K562 (cell line): ENCODE results near the gene DNASE1L2. TPM values are rescaled to one million over a fixed set of nuclear protein-coding genes. Genes with fewer than 3 reads are reported as not detected.
A peak's percentile ranks its signal among the peaks of the same experiment; 100 is the strongest.

Experiments
- ARID1B ChIP-seq: fragments of 450-650 bp; IDR thresholded peaks from 2 replicates; pipeline ENCODE4 v1.6.1; 2016; ENCODE audit warnings: antibody characterized with exemption, mild to moderate bottlenecking, inconsistent platforms
- ARID4B ChIP-seq: sonication (generic); formaldehyde crosslinking; IDR thresholded peaks from 2 replicates; pipeline ENCODE4 v1.8.0; 2022; ENCODE audit warnings: mild to moderate bottlenecking, missing genetic modification reagents
- CC2D1A ChIP-seq: fragments of 450-650 bp; IDR thresholded peaks from 2 replicates; pipeline ENCODE4 v1.6.1; 2017; ENCODE audit warnings: mild to moderate bottlenecking
- CCNT2 ChIP-seq: IDR thresholded peaks from 2 replicates; pipeline ENCODE4 v1.6.1; 2011; ENCODE audit warnings: borderline replicate concordance, low read depth, mild to moderate bottlenecking, moderate library complexity, mixed read lengths, low read length; ENCODE audit not compliant: insufficient read length; ENCODE audit errors: extremely low read depth
- EGR1 ChIP-seq: fragments of 450-650 bp; conservative IDR thresholded peaks from 2 replicates; pipeline ENCODE4 v1.6.1; 2017; ENCODE audit warnings: mild to moderate bottlenecking
- EP400 ChIP-seq: fragments of 450-650 bp; IDR thresholded peaks from 2 replicates; pipeline ENCODE4 v1.6.1; 2017; ENCODE audit warnings: antibody characterized with exemption, mild to moderate bottlenecking, moderate library complexity
- LEF1 ChIP-seq: fragments of 450-650 bp; IDR thresholded peaks from 2 replicates; pipeline ENCODE4 v1.6.1; 2016; ENCODE audit warnings: mild to moderate bottlenecking
- MAX ChIP-seq: sonication (generic); formaldehyde crosslinking; IDR thresholded peaks from 2 replicates; pipeline ENCODE4 v1.9.0; 2022; ENCODE audit warnings: mild to moderate bottlenecking, missing genetic modification reagents
- MCM2 ChIP-seq: fragments of 450-650 bp; IDR thresholded peaks from 2 replicates; pipeline ENCODE4 v1.6.1; 2017; ENCODE audit warnings: low read depth, mild to moderate bottlenecking
- MEIS2 ChIP-seq: fragments of 450-650 bp; IDR thresholded peaks from 2 replicates; pipeline ENCODE4 v1.6.1; 2014; ENCODE audit warnings: mild to moderate bottlenecking; ENCODE audit not compliant: partially characterized antibody
- MTA3 ChIP-seq: fragments of 450-650 bp; formaldehyde crosslinking; IDR thresholded peaks from 2 replicates; pipeline ENCODE4 v1.6.1; 2017; ENCODE audit warnings: mild to moderate bottlenecking, borderline replicate concordance
- NCOR1 ChIP-seq: fragments of 450-650 bp; IDR thresholded peaks from 2 replicates; pipeline ENCODE4 v1.6.1; 2016; ENCODE audit warnings: mild to moderate bottlenecking, moderate library complexity
- NR2C2 ChIP-seq, 2 experiments: fragments of 200-800 bp in 1 of 2; sonication (Bioruptor generic) in 1 of 2; sonication (generic) in 1 of 2; formaldehyde crosslinking in 1 of 2; IDR thresholded peaks; 2 replicates each; pipeline versions ENCODE4 v1.6.1 to v1.8.0; 2016 to 2022; ENCODE audit warnings: mild to moderate bottlenecking in 1 of 2, missing compliant biosample characterization in 1 of 2, missing genetic modification characterization in 1 of 2, missing genetic modification reagents in 1 of 2
- SAFB2 ChIP-seq: fragments of 200-400 bp; formaldehyde crosslinking; IDR thresholded peaks from 2 replicates; pipeline ENCODE4 v1.6.1; 2018; ENCODE audit warnings: borderline replicate concordance, low read length, low read depth, moderate library complexity; ENCODE audit not compliant: severe bottlenecking
- SUPT5H ChIP-seq: fragments of 450-650 bp; IDR thresholded peaks from 2 replicates; pipeline ENCODE4 v1.6.1; 2016
- TCF15 ChIP-seq: fragments of 250-450 bp; sonication (Bioruptor Pico); IDR thresholded peaks from 2 replicates; pipeline ENCODE4 v1.8.0; 2022; ENCODE audit warnings: moderate library complexity, mild to moderate bottlenecking, inconsistent platforms
- ZNF77 ChIP-seq: fragments of 250-450 bp; sonication (Bioruptor Pico); IDR thresholded peaks from 2 replicates; pipeline ENCODE4 v1.5.0; 2020
- polyA plus RNA-seq, 8 experiments: library from polyadenylated mRNA; depleted of rRNA in 4 of 8; stranded (reverse) in 5 of 8; unstranded in 3 of 8; fragments of >200 nt; fragmentation: Nextera tagmentation in 2 of 8; fragmentation: Illumina TruSeq in 1 of 8; extraction: Ambion mirVana in 2 of 8; extraction: Trizol in 1 of 8; gene quantifications; 2 replicates each; pipeline versions ENCODE4 v1.2.1 to v1.2.3, GENCODE V29; 2011 to 2014; ENCODE audit warnings: inconsistent platforms in 1 of 8, missing spikeins in 1 of 8
- total RNA-seq, 7 experiments: library from RNA; depleted of rRNA in 6 of 7; stranded (reverse); fragments of >200 nt in 6 of 7; fragmentation: Illumina TruSeq in 2 of 7; extraction: Trizol in 2 of 7; gene quantifications; 2 replicates each; pipeline versions ENCODE4 v1.2.1 to v1.2.3, GENCODE V29; 2011 to 2021; ENCODE audit warnings: low replicate concordance in 1 of 7
- TF ChIP-seq, protein P1 (sequence below): fragments of 450-650 bp; IDR thresholded peaks from 2 replicates; pipeline ENCODE4 v1.6.1; 2016
- TF ChIP-seq, protein P2 (sequence below): fragments of 200-800 bp; sonication (Bioruptor generic); IDR thresholded peaks from 2 replicates; pipeline ENCODE4 v1.6.1; 2017; ENCODE audit warnings: missing genetic modification characterization, missing compliant biosample characterization

DNASE1L2 gene
- total and polyA plus RNA-seq, 9 of the 15 experiments (the other 6 are each of a cell fraction or from before 2014, with no cell fraction given), result 0.08 to 2.7 (median 1.7) TPM; not detected in 1

DNA sequence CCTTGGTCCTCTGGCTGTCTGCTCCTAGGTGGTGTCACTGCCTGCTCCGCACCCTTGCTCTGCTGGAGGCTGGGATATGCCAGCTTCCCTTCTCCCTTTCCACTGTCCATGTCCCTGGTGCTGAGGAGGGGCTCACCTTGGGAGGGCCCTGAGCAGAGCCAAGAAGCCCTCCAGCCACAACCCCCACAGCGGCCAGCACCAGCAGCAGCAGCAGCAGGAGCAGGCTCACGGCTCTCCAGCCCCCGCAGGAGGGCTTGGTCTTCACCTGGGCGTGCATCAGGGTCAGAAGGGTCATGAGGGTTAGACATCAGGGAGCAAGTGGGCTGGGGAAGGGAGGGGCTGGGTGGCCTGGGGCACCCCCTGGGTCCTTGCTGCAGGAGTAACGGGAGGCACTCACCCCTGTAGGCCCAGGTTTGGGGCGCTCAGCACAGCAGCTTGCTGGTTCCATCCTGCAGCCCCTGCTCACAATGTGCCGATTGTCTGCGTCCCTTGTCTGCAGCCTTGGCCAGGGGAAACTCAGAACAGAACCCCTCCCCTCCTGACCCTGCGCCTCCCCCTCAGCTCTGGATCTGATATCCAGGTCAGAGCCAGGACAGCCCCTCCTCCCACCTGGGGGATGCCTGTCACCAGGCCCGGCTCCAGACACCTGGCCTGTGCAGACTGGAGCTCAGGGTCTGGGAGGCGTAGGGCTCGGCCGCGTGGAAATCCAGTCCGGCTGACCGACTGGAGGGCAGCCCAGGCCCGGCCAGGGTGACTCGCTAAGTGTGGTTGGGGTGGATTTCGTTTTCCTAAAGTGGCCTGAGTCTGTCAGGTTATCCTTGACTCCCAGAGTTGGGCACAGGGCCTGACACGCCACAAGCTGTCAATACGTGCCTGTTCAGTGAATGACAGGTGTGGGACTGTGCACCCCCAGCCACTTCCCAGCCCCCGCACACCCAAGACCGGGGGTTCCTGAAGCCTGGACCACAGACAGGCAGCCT lies 25.6 kb upstream of the DNASE1L2 start, which contains the start of gene BRICD5 (continued):
- TF ChIP-seq NR2C2 (CRISPR knock-in tag; IDR thresholded peaks at IDR 0.05), result no peak
- 0 out of 2 replicates have a peak, but pooled peaks have one; percentile 10 for TF ChIP-seq NR2C2 (tag; IDR thresholded peaks at IDR 0.05)
- TF ChIP-seq MTA3, result 0 out of 2 replicates have a peak, but pooled peaks have one; percentile 21
- TF ChIP-seq ARID1B, result peak; percentile 35; the same call in 1 of the 2 replicates
- peak; percentile 53 for TF ChIP-seq NCOR1
- TF ChIP-seq SAFB2, result no peak
- TF ChIP-seq, protein P1, sequence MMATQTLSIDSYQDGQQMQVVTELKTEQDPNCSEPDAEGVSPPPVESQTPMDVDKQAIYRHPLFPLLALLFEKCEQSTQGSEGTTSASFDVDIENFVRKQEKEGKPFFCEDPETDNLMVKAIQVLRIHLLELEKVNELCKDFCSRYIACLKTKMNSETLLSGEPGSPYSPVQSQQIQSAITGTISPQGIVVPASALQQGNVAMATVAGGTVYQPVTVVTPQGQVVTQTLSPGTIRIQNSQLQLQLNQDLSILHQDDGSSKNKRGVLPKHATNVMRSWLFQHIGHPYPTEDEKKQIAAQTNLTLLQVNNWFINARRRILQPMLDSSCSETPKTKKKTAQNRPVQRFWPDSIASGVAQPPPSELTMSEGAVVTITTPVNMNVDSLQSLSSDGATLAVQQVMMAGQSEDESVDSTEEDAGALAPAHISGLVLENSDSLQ, result peak; percentile 57
- peak; percentile 25; the same call in 1 of the 2 replicates for TF ChIP-seq EP400
- TF ChIP-seq CCNT2, result peak; percentile 25
- TF ChIP-seq ZNF77, result 0 out of 2 replicates have a peak, but pooled peaks have one; percentile 37
- TF ChIP-seq MCM2, result no peak
- TF ChIP-seq MEIS2, result no peak
- TF ChIP-seq, protein P2, sequence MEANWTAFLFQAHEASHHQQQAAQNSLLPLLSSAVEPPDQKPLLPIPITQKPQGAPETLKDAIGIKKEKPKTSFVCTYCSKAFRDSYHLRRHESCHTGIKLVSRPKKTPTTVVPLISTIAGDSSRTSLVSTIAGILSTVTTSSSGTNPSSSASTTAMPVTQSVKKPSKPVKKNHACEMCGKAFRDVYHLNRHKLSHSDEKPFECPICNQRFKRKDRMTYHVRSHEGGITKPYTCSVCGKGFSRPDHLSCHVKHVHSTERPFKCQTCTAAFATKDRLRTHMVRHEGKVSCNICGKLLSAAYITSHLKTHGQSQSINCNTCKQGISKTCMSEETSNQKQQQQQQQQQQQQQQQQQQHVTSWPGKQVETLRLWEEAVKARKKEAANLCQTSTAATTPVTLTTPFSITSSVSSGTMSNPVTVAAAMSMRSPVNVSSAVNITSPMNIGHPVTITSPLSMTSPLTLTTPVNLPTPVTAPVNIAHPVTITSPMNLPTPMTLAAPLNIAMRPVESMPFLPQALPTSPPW (CRISPR knock-in tag), result peak; percentile 49; the same call in 1 of the 2 replicates
- no peak for TF ChIP-seq CC2D1A
- TF ChIP-seq ARID4B, result peak; percentile 70; the same call in 1 of the 2 replicates
- TF ChIP-seq SUPT5H, result peak; percentile 29; the same call in 1 of the 2 replicates
- TF ChIP-seq MAX (CRISPR knock-in tag), result peak; percentile 47
- 0 out of 2 replicates have a peak, but pooled peaks have one; percentile 15 for TF ChIP-seq LEF1
- TF ChIP-seq TCF15 (CRISPR knock-in tag), result no peak
- 0 out of 2 replicates have a peak, but pooled peaks have one; percentile 33 for TF ChIP-seq EGR1
